ENCODE results near the gene VSTM1. TPM values are rescaled to one million over a fixed set of nuclear protein-coding genes. Genes with fewer than 3 reads are reported as not detected.

The VSTM1 gene
- total RNA-seq, 3 donors from 2014 or later (not counting 1 experiment from before 2014, with no cell fraction given) = 0.72 to 2.8 (median 2.7) TPM

- H3K9me3 Mint-ChIP-seq = no peaks in the 10 kb centered on the region
- H3K36me3 ChIP-seq (ENCODE audit: control insufficient read depth, insufficient read depth, low read length) = no peaks in the 10 kb centered on the region
- H3K36me3 Mint-ChIP-seq = no peaks in the 10 kb centered on the region
- H3K27ac Mint-ChIP-seq = no peak within 1 kb of the TSS
- H3K9me3 ChIP-seq (ENCODE audit: control insufficient read depth, insufficient read depth, low read length) = no peaks in the 10 kb centered on the region
- no peak for ATAC-seq
- no peaks in the 10 kb centered on the region for H3K4me1 Mint-ChIP-seq
- H3K27me3 Mint-ChIP-seq (ENCODE audit: low read depth in 2 of 2) = no peaks in the 10 kb centered on the region
- no peak within 1 kb of the TSS for H3K4me3 ChIP-seq (ENCODE audit: low read length)
- WGBS (ENCODE audit: insufficient coverage) = 93% methylated on average over 7 of the region's 7 CpGs
- H3K27me3 ChIP-seq (ENCODE audit: control insufficient read depth, insufficient read depth, low read length) = no peaks in the 10 kb centered on the region
- TF ChIP-seq CTCF (IDR thresholded peaks at IDR 0.05) = no peak
- DNase-seq = no peak
- H3K4me1 ChIP-seq (ENCODE audit: control insufficient read depth, insufficient read depth, low read length) = no peaks in the 10 kb centered on the region
- intact Hi-C loops (cut with micrococcal nuclease) = no loop called here
- no peak within 1 kb of the TSS for H3K4me3 Mint-ChIP-seq
- no peak within 1 kb of the TSS for H3K27ac ChIP-seq (ENCODE audit: low read length)
These were observed 17.3 kb upstream of the VSTM1 start, which contains the start of gene TARM1 for GRCh38 chr19:54081032-54081431. TSS of gene TARM1 (minus strand) at chr19:54081365. CDS start at chr19:54081340, 25 bp downstream.

- H3K4me3 Mint-ChIP-seq = no peak overlapping the region
These were observed 13.6 kb upstream of the VSTM1 start for GRCh38 chr19:54077334-54077733.

GRCh38 chr19:54074851-54075250 lies 11.2 kb upstream of the VSTM1 start:
- no peak for ATAC-seq
- Histone ChIP-seq H3K27me3 (ENCODE audit: control insufficient read depth, insufficient read depth, low read length) (no peaks in the 10 kb centered on the region), H3K9me3 (ENCODE audit: control insufficient read depth, insufficient read depth, low read length) (no peaks in the 10 kb centered on the region), H3K27ac (ENCODE audit: low read length) (no peak overlapping the region), H3K4me1 (ENCODE audit: control insufficient read depth, insufficient read depth, low read length) (no peaks in the 10 kb centered on the region), H3K36me3 (ENCODE audit: control insufficient read depth, insufficient read depth, low read length) (no peaks in the 10 kb centered on the region), H3K4me3 (ENCODE audit: low read length) (no peak overlapping the region)
- no peak for DNase-seq
- Mint-ChIP-seq H3K27me3 (ENCODE audit: low read depth in 2 of 2) (no peaks in the 10 kb centered on the region), H3K9me3 (no peaks in the 10 kb centered on the region), H3K27ac (no peak overlapping the region), H3K4me3 (no peak overlapping the region), H3K4me1 (no peaks in the 10 kb centered on the region), H3K36me3 (no peaks in the 10 kb centered on the region)
- TF ChIP-seq CTCF (IDR thresholded peaks at IDR 0.05) = no peak
- 91% methylated on average over 8 of the region's 9 CpGs for WGBS (ENCODE audit: insufficient coverage)
- intact Hi-C loops (cut with micrococcal nuclease) = no loop called here

More at GRCh38 chr19:54077334-54077733, 13.6 kb upstream of the VSTM1 start:
- Mint-ChIP-seq H3K36me3 (no peaks in the 10 kb centered on the region), H3K27ac (no peak overlapping the region), H3K27me3 (ENCODE audit: low read depth in 2 of 2) (no peaks in the 10 kb centered on the region), H3K4me1 (no peaks in the 10 kb centered on the region), H3K9me3 (no peaks in the 10 kb centered on the region)
- Histone ChIP-seq H3K27me3 (ENCODE audit: control insufficient read depth, insufficient read depth, low read length) (no peaks in the 10 kb centered on the region), H3K36me3 (ENCODE audit: control insufficient read depth, insufficient read depth, low read length) (no peaks in the 10 kb centered on the region), H3K4me1 (ENCODE audit: control insufficient read depth, insufficient read depth, low read length) (no peaks in the 10 kb centered on the region), H3K9me3 (ENCODE audit: control insufficient read depth, insufficient read depth, low read length) (no peaks in the 10 kb centered on the region), H3K27ac (ENCODE audit: low read length) (no peak overlapping the region), H3K4me3 (ENCODE audit: low read length) (no peak overlapping the region)
- TF ChIP-seq CTCF (IDR thresholded peaks at IDR 0.05) = no peak
- WGBS (ENCODE audit: insufficient coverage) = 83% methylated on average over 1 of the region's 5 CpGs
- no peak for DNase-seq
- intact Hi-C loops (cut with micrococcal nuclease) = no loop called here
- ATAC-seq = no peak

- H3K27ac ChIP-seq (ENCODE audit: low read length) = no peak overlapping the region
- Mint-ChIP-seq H3K27me3 (ENCODE audit: low read depth in 2 of 2) (peaks cover 0 to 7% of the 10 kb centered on the region in 2 donors), H3K27ac (no peak overlapping the region), H3K4me1 (no peaks in the 10 kb centered on the region), H3K36me3 (no peaks in the 10 kb centered on the region), H3K9me3 (no peaks in the 10 kb centered on the region), H3K4me3 (no peak overlapping the region)
- no peaks in the 10 kb centered on the region for H3K27me3 ChIP-seq (ENCODE audit: control insufficient read depth, insufficient read depth, low read length)
- no peaks in the 10 kb centered on the region for H3K4me1 ChIP-seq (ENCODE audit: control insufficient read depth, insufficient read depth, low read length)
- H3K4me3 ChIP-seq (ENCODE audit: low read length) = no peak overlapping the region
- no peaks in the 10 kb centered on the region for H3K36me3 ChIP-seq (ENCODE audit: control insufficient read depth, insufficient read depth, low read length)
- TF ChIP-seq CTCF (IDR thresholded peaks at IDR 0.05) = no peak
- H3K9me3 ChIP-seq (ENCODE audit: control insufficient read depth, insufficient read depth, low read length) = no peaks in the 10 kb centered on the region
- WGBS (ENCODE audit: insufficient coverage) = 90% methylated on average over 9 of the region's 10 CpGs
- no peak for ATAC-seq
- intact Hi-C loops (cut with micrococcal nuclease) = no loop called here
- DNase-seq = no peak
These were observed 10.1 kb upstream of the VSTM1 start for GRCh38 chr19:54073829-54074228.
